Kasumi-1 (cell line): ENCODE results near the gene RNF181.
"Not testable (repeated sequence)": the region's sequence is repeated elsewhere in the genome, so short reads cannot be mapped to it uniquely, and the experiment has no call there.

ENCODE experiments used
- DNase-seq, 2 experiments: peaks; one replicate each; lab custom pipeline; 2025; lab: John Stamatoyannopoulos, UW

RNF181 gene

DNA sequence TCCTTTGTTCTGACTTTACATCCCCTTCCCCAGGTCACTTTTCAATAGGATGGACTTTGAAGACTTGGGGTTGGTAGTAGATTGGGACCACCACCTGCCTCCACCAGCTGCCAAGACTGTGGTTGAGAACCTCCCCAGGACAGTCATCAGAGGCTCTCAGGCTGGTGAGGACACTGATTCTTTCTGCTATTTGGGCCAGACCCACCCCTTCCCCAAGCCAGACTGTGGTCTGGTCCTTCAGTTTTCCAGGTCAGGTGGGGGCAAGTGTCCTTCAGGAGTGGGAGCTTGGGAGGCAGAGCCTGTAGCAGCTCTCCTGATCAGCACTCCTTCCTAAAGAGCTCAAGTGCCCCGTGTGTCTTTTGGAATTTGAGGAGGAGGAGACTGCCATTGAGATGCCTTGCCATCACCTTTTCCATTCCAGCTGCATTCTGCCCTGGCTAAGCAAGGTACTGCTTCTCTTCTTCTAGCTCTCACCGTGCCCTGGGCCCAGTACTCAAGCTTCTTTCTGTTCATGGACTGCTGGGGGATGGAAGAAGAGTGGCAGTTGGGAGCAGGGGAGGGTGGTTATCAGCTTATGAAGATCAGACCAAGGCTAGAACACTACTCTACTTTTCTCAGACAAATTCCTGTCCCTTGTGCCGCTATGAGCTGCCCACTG lies 1.1 kb downstream of the RNF181 start:
- DNase-seq: no peak

DNA sequence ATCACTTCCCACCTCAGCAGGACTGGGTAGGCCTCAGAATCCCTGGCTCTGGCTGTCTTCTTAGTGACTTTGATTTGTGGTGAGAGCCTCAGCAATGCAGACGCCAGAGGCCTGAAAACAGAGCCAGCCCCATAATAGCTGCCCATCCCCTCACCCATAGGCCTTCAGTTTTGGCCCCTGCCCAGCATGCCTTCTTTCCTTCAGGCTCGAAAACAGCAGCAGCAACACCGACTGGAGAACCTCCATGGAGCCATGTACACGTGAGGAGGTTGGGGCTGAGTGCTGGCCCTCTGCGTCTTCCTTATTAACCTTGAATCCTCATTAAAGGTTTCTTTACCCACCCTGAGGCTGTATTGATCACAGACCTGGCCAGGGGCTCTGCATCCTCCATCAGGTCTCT lies 1.7 kb downstream of the RNF181 start:
- no peak for DNase-seq

DNA sequence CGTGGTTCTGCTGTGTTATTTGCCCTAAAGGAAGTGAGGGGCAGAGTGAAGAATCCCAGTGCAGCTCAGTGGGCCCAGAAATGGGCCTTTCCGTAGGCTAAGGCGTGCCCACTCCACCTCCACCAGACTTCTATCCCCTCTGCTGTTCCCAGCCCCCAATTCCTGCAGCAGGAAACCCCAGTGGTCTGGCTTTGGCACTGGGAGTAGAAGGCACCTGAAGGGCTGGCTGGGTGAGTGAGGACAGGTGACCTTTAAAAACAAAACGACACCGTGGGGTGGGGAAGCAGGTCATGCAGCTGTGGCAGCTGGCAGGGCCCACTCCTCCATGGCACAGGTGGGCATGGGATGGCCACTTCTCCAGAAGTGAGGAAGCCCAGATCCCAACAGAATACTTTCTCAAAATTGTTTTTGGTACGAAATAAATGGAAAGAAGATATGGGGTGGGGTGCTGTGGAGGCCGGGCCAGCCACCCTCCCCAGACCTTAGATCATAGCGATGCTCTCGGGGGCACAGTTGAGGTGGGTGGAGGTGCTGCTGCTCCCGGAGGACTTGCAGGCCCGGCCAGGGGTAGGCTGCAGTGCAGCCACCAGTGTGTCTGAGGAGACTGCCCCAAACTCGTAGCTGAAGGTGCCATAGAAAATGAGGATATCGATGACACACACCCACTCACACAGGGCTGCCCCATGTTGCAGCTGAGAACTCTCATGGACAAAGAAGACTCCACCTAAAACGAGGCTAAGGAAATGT lies 3.2 kb downstream of the RNF181 start:
- DNase-seq: no peak

DNA sequence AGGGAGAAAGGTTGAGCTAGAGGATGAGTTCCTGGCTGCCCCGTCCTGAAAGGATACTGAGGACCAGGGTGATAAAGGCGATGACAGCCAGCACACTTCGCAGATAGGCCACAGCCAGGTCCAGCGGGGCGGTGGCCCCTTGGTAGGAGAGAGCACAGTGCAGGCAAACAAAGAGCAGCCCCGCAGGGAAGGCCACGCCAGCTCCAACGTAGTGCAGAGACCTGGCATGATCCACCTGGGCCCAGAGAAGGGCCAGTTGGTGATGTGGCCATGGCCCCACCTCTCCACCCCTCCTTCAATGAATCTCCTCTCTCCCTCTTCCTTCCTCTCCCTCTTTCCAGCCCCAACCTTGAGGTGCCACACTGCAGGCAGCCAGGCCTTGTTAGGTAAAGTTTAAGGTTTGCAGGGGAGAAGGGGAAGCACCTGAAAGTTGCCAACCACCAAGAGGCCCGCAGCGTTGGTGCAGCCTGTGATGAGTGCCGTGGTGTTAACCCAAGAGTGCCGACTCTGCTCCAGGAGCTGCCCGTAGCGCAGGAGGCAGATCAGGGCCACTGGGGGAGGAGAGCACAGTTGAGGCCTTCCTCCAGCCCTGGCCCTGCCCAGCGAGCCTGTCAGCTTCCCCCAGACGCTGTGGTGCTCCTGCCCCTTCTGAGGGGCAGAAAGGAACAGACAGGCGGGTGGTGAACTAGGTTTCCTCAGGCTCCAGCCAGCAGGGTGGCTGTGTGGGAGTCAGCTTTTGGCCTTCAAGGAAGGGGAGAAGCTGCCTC lies 4.1 kb downstream of the RNF181 start:
- DNase-seq: peak in 1 of 2 experiments; percentile 35

DNA sequence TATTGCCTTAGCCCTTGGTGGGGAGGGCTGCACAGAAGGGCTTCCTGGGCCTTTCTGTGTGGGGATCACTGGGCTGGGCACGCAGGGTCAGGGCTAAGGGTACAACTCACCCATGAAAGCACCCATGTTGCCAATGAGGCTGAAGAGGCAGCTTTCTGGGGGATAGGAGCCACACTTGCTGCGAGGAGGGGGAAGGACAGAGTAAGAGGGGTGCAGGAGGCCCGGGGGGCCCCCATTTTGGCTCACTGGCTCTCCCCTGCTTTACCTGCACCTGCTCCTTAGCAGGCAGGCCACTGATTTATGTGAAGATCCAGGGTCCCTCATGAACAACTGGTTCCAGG lies 4.7 kb downstream of the RNF181 start:
- DNase-seq: no peak

DNA sequence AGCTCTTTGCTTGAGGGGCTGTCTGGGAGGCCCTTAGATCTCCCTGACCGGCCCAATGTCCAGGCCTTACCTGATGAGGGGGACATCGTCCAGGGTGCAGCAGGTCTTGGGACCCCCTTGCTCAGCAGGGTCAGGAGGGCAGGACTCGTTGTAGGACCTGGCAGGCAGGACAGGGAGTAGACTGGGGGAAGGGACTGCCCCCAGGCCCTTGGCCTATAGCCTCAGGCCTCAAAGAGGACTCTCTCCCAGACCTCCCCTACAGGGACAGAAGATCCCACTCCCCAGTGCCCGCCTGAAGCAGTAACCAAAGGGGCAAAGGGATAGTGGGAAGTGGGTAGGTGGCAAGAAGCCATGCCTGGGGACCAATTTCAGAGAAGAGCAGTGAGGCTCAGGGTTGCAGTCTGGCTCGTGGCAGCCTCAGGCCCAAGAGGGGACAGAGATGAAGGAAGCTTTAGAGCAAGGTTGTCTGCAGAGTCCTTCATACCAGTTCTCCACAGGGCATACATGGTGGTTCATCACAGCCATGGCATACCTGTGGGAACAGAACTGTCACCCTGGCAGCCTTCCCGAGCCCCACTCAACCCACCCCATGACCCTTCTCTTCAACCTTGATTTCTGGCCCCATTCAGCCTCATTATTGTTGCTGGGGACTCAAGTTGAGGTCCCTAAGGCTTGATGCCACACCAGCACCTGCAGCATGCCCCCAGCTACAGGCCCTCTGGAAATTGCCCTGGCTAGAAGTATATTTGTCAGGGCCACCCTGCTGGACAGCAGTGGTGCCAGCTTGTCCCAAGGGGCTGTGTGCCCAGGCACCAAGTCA lies 5.6 kb downstream of the RNF181 start:
- DNase-seq: no peak

DNA sequence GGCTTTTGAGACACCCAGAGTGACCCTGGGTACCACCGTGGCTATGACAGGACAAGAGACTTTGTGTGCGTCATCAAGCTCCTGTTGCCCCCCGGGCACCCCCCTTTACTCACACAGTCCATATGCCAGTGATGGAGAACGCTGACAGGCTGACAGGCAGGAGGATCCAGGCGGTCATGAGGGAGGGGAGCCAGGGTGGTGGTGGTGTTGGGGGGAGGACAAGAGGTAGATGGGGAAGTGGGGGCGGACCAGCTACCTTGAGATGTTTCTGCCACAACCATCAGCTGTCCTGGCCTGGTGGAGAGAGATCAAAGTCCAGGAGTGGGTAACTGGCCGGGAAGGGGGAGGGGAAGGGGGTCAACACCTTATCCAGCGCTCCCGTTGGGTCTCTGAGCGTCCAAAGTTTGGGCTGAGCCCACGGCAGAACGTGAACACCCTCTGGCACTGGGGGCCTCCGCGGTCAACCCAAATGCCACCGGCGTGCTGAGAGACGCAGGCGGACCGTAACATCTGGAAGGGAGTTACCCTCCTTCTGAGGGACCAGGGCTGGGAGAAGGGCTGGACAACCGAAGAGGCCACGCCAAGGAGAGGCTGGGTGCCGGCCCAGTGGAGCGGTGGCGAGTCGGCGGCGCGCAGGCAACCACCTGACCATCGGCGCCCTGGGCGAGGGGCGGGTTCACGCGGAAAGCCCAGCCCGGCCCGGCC lies 6.4 kb downstream of the RNF181 start:
- DNase-seq: no peak

DNA sequence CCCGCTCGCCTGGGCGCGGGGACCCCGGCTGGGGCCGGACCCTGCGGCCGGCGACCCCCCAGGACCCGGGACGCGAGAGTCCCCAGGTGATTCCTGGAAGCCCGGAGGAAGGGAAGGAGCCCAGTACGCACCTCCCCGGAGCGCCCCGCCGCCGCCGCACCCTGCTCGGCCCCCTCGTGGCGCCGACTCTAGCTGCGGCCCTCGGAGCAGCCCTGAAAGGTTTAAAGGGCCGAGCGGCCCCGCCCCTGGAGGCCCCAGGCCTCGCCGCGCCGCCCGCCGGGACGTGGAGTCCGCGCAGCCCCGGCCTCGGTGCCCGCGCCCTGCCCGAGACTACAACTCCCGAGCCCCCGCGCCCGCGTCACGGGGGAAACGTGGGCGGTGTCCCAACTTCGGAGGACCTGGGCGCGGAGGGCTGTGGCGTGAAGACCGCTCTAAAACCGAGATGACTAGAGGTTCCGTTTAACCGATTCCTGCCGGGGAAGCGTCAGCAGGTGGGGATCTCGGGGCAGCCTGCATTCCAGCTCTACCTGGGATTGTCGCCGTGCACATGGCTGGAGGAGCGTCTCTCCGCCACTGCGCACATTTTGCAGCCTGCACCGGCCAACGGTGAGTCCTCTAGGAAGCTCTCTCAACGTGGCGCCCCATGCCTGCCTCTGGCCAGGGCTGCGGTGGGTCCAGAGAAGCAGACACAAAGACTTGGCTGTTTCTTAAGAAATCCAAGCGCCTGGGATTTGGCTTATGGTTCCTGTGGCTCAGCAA lies 7.1 kb downstream of the RNF181 start, which contains the start of gene TMEM150A:
TMEM150A (minus strand) TSS at position 223 of the 759 bp plus-strand sequence. CDS start 750 bp downstream, outside the sequence.
- DNase-seq: peak; percentile 86 to 87

DNA sequence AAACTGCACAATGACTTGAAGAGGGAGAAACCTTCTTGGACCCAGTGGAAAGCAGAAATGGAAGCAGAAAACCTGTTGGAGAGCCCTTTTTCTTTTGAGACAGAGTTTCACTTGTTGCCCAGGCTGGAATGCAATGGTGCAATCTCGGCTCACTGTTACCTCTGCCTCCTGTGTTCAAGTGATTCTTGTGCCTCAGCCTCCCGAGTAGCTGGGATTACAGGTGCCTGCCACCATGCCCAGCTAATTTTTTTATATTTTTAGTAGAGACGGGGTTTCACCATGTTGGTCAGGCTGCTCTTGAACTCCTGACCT lies 8.5 kb downstream of the RNF181 start:
- DNase-seq: not testable (repeated sequence)

DNA sequence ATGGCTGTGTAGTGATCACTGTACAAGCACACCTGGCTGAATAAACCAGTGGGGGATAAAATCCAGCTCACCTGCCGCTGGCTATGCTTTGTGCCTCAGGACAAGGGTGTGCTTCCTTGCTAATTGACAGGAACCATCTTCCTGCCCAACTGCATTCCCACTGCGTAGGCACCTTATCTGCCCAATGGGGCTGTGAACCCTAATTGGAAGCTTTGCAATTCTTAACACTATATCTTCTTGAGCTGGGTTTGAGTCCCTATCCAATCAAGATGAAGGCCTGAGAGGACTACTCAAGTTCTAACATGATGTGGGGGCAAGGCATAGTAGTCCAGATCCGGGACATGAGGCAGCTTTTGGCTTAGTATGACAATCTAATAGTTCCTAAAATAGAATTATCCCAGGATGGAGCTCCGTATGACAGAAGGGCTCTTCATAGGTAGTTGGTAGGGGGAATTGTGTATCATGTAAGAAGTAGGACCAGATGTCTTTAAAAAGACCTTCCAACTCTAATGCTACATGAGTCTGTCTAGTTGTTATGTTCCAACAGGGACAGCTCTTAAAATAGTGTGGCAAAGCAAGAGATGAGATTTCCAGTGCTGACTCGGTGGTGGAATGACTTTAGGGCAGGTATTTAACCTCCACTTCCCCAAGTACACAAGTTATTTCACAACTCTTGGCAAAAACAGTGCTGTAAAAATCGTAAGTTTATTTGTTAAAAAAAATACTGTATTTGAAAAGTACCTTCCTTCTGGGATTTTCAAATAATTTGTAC lies 9.2 kb downstream of the RNF181 start:
- no peak for DNase-seq

DNA sequence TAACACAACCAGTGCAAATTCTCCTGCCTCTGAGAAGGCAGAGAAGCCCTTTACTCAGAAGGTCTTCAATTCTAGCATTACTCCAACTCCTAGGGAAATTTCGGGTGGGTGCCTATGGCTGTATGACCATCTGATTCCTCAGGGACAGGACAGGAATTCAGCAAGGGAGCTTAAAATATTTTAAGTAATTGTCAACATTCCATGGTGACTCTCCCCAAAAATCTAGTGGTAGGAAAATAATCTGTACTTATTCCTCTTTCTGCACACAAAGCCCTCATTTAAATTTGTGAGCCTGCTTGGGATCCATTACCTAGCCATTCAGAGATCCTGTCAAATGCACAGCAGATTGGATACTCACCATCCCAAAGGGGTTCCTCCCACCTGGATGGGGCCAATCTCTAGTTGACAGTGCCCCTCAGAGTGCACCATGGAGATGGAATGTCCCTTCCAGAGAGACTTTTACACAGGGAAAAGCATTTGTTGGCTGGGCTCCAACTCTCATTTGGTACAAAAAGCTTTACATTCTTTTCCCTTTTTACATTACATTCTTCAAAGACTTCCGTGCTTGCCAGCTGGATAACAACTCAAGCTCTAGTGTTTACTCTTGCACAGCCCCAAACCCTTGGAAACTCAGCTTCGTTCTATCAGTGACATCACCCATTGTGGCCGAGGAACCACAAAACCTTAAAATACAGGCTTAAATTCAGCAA lies 10.0 kb downstream of the RNF181 start:
- DNase-seq: no peak

DNA sequence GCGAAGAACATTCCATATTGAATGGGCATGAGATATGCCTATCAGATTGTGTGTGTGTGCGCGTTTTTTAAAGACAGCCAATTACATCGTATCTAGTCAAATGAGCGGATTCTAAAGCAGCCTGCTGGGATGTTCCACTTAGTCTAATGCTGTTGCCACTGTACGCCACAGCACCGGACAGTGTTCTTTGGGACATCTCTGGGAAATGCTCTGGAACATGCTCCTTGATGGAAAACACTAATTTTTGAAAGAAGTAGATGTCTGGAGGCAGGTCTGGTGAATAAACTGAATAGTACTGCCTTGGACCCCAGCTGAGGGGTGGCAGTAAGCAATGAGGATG lies 10.5 kb downstream of the RNF181 start:
- no peak for DNase-seq

DNA sequence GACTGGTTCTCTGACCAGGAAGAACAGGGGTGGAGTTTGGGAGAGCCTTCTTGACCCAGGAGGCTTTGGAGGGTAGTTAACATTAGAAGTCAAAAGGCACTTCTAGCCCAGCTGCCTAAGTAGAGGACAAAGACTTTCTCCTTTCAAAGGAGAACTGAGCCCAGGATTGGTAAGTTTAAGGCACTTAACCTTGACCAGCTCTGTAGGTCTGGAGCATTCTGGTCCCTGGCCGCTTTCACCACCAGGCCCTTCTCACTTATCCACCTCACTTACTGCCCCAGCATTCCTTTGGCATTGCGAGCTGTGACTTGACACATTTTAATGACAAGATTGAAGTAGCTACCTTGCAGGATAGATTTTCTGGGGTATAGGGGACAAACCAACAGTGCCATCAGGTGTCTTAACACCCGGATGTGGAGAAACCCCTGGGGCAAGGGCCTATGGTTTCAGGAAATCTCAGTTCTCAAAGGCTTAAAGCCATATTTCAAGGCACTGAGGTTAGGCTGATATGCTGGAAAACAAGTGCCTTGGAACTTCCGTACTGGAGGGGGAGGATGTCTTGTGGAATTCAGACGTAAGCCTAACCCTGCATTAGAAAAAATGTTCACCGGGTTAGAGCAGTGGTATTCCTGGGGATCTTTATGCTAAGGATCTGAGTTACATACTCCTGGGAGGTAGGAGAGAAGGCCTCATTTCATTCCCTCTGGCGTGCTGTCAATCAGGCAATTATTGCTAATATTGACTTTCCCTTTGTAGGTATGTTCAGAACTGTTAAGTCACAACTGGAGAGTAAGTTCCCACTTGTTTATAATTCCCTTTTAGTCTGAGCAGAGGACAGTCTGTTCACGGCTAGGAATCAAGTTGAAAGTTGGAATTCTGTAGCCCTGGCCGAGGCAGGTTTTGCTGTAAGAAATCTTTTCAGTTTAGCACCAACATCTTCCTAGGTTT lies 12.0 kb downstream of the RNF181 start:
- no peak for DNase-seq

DNA sequence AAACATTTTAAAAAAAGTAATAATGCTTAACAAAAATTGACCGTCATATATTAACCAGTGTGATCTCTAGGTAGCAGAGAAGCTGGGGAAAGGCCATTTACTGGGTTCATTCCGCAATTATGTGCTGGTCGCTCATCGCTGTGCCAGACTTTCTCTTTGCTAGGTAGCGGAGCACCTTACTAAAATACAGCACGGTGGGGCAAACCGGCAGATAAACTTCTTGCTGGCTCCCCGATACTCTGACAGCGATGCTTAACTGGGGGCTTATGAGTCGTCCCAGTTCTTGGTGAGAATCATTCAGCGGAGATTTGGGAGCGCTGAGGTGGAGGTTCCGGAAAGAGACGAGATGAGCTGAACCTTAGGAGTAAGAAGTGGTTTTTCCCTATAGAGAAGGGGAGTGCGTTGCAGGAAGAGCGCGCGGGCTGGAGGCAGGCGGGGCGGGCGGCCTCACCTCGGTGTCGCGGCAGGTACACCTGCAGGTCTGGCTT lies 15.7 kb downstream of the RNF181 start:
- peak in 1 of 2 experiments; percentile 33 for DNase-seq

DNA sequence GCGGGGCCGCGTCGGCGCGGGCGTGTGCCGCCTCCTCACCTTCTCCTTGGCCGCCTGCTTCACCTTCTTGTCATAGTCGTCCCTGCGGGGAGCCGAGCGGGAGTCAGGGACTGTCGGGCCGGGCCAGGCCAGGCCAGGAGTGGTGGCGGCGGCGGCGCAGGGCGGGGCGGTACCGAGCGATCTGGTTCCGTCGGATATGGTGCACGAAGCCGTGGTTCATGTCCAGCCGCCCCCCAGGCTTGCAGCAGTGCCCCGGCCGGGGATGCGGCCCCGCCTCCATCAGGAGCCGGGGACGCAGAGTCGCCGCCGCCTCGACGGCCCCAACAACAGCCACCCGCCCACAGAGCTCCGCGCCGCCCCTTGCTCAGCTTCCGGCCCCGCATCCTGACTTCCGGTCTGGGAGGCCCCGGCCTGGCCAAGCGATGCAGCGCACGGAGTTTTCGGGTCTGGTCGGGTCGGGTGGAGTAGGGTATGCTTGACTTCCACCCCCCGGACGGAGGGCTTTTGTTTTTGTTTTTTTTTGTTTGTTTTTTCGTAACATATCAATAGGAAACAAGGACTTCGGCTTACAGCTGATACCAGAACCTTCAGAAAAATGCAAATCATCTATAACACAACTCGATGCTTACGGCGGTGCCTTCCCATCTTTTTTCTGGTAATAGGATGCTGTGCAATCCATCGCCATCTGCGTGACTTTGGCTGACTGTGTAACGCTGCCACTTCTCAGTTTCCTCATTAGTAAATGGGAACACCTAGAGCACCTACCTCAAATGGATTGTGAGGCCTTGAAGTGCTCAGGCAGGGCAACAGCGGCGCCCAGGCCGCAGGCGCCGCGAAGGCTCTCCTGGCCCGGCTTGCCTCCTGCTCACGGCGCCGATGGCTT lies 16.4 kb downstream of the RNF181 start, which contains the start of gene C2orf68:
C2orf68 (minus strand) TSS at position 362 of the 883 bp plus-strand sequence; CDS start at position 280, 82 bp downstream.
- DNase-seq: peak; percentile 87 to 92

DNA sequence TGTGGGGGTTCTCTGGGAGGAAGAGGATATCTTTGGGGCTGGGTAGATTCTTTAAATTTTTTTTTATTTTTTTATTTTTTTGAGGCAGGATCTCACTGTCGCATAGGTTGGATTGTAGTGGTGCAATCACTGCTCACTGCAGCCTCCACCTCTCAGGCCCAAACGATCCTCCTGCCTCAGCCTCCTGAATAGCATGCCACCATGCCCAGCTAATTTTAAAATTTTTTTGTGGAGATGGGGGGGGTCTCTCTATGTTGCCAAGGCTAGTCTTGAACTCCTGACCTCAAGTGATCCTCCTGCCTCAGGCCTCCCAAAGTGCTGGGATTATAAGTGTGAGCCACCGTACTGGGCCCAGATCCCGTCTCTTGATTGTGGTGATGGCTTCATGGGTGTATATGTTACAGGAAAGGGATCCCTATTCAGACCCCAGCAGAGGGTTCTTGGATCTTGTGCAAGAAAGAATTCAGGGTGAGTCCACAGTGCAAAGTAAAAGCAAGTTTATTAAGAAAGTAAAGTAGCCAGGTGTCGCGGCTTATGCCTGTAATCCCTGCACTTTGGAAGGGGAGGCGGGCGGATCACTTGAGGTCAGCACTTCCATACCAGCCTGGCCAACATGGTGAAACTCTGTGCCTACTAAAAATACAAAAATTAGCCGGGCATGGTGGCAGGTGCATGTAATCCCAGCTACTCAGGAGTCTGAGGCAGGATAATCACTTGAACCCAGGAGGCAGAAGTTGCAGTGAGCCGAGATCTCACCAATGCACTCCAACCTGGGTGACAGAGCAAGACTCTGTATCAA lies 18.4 kb downstream of the RNF181 start:
- DNase-seq: no peak
